OCI-LY1 (cell line): ENCODE measurements around the gene LRFN2.

Experiments used
- EZH2 ChIP-seq: fragments of 200-600 bp; sonication (generic), shearing (Covaris generic); IDR thresholded peaks from 2 replicates; pipeline ENCODE4 v1.8.0; 2017; ENCODE audit warnings: borderline replicate concordance, mixed run types, mild to moderate bottlenecking, antibody characterized with exemption, low read length, moderate library complexity, mixed read lengths
- TF ChIP-seq, protein P1 (sequence below): fragments of 200-600 bp; sonication (generic), shearing (Covaris generic); IDR thresholded peaks from 2 replicates; pipeline ENCODE4 v1.5.1; 2017; ENCODE audit warnings: mild to moderate bottlenecking, antibody characterized with exemption, low read length, moderate library complexity, mixed read lengths

DNA sequence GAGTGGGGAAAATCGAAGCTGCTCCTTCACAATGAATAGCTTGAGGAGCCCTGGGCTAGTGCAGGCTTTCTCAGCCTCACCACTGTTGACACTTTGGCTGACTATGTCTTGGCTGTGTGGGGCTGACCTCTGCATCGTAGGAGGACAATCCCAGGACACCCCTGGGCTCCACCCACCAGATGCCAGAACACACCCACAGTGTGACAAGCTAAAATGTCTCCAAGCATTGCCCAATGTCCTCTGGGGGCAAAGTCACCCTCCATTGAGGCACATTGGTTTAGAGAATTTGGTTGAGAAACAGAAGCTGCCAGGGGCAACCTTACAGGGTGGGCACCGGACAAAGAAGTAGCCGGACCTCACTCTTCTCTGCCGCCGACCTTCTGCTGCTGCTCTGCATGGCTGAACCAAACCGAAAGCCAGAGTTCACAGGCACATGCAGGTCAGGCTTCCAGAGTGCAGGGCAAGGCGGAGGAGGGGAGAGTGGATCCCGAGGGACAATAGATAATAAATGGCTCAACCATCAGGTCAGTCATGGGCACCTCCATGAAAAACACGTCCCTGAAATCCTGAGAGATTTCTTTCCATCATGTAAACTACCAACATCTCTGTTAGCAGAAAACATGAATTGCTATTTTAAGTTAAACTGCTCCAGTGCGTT is 189.0 kb downstream of the LRFN2 start:
- TF ChIP-seq, protein P1, sequence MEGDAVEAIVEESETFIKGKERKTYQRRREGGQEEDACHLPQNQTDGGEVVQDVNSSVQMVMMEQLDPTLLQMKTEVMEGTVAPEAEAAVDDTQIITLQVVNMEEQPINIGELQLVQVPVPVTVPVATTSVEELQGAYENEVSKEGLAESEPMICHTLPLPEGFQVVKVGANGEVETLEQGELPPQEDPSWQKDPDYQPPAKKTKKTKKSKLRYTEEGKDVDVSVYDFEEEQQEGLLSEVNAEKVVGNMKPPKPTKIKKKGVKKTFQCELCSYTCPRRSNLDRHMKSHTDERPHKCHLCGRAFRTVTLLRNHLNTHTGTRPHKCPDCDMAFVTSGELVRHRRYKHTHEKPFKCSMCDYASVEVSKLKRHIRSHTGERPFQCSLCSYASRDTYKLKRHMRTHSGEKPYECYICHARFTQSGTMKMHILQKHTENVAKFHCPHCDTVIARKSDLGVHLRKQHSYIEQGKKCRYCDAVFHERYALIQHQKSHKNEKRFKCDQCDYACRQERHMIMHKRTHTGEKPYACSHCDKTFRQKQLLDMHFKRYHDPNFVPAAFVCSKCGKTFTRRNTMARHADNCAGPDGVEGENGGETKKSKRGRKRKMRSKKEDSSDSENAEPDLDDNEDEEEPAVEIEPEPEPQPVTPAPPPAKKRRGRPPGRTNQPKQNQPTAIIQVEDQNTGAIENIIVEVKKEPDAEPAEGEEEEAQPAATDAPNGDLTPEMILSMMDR, result no peak
- TF ChIP-seq EZH2, result no peak
